WERI-Rb-1 (cell line): ENCODE results near the gene KCNH8.

Experiments
- DNase-seq: peaks from one replicate; pipeline ENCODE4 v3.0.0-alpha.2; 2020
- H3K27ac ChIP-seq: fragments of 250-450 bp; sonication (Bioruptor Pico); 2 replicates; pipeline ENCODE4 v1.5.1; 2020; ENCODE audit warnings: mild to moderate bottlenecking, moderate library complexity
- H3K27me3 ChIP-seq: fragments of 250-450 bp; sonication (Bioruptor Pico); 2 replicates; pipeline ENCODE4 v1.5.1; 2021; ENCODE audit warnings: mild to moderate bottlenecking, low read depth, moderate library complexity; ENCODE audit not compliant: insufficient read depth, severe bottlenecking
- H3K36me3 ChIP-seq: fragments of 250-450 bp; sonication (Bioruptor Pico); 2 replicates; pipeline ENCODE4 v1.5.1; 2020; ENCODE audit warnings: mild to moderate bottlenecking, moderate library complexity
- H3K4me3 ChIP-seq: 2 replicates; pipeline ENCODE4 v1.5.1; 2011; ENCODE audit warnings: low read depth, mild to moderate bottlenecking, control low read depth, low read length
- H3K9me3 ChIP-seq: fragments of 250-450 bp; sonication (Bioruptor Pico); 2 replicates; pipeline ENCODE4 v1.5.1; 2021; ENCODE audit warnings: mild to moderate bottlenecking, moderate library complexity; ENCODE audit not compliant: severe bottlenecking
- TF ChIP-seq, protein P1 (sequence below): IDR thresholded peaks from 2 replicates; pipeline ENCODE4 v1.5.1; 2011; ENCODE audit warnings: low read depth, mild to moderate bottlenecking, control low read depth, inconsistent platforms, low read length

KCNH8 gene

DNA sequence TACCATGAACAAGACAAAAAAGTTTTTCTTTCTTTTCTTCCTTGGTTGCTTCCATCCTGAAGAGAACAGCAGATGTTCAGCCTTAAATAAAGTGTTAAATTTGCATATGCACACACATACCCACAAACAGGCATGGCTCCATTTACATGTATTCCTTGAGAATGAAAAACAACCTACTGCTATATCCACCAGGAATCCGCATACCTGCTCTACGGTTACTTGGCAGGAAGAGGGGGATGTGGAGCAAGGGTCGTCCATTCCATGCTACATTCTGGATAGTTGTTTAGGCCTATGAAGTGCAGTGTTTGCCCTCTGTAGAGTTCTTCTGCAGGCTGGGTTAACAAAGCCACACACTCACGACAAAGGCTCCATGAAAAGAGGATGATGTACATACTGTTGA, 322.8 kb downstream of the KCNH8 start:
- no peaks in the 10 kb centered on the region for H3K9me3 ChIP-seq
- DNase-seq = no peak
- H3K27me3 ChIP-seq = no peaks in the 10 kb centered on the region
- TF ChIP-seq, protein P1, sequence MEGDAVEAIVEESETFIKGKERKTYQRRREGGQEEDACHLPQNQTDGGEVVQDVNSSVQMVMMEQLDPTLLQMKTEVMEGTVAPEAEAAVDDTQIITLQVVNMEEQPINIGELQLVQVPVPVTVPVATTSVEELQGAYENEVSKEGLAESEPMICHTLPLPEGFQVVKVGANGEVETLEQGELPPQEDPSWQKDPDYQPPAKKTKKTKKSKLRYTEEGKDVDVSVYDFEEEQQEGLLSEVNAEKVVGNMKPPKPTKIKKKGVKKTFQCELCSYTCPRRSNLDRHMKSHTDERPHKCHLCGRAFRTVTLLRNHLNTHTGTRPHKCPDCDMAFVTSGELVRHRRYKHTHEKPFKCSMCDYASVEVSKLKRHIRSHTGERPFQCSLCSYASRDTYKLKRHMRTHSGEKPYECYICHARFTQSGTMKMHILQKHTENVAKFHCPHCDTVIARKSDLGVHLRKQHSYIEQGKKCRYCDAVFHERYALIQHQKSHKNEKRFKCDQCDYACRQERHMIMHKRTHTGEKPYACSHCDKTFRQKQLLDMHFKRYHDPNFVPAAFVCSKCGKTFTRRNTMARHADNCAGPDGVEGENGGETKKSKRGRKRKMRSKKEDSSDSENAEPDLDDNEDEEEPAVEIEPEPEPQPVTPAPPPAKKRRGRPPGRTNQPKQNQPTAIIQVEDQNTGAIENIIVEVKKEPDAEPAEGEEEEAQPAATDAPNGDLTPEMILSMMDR = no peak
- H3K27ac ChIP-seq = no peak overlapping the region
- H3K36me3 ChIP-seq = no peaks in the 10 kb centered on the region; the same call in 1 of the 2 replicates
- H3K4me3 ChIP-seq = no peak overlapping the region

DNA sequence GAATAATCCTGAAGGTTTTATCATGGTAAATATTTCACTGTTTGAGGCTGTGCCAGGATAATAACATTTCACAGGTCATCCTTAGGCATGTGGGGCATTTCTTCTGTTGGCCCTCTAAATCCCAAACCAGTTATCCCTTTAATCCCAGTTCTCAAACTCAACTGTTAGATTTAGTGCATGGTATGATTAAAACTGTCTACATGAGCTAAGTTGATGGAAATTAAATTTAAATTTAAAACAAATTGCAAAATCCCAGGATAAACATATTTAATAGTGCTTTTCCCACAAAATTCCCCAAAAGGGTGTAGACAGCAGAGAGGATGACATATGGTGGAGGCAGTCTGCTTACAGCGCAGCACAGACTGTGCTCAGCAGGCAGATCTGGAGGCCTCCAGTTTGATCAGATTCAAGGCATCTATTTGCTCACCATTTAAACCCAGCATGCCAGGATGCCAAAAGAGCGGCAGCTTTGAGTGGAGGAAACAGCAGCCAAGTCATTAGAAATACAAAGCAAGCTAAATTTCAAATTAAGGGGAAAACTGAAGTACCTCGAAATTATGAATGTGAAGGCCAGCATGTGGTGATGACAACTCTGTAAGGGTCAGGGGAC, 325.8 kb downstream of the KCNH8 start:
- no peak overlapping the region for H3K27ac ChIP-seq
- no peaks in the 10 kb centered on the region for H3K9me3 ChIP-seq
- no peaks in the 10 kb centered on the region; the same call in 1 of the 2 replicates for H3K36me3 ChIP-seq
- H3K4me3 ChIP-seq = no peak overlapping the region
- DNase-seq = no peak
- no peaks in the 10 kb centered on the region for H3K27me3 ChIP-seq
- TF ChIP-seq, protein P1 = no peak

DNA sequence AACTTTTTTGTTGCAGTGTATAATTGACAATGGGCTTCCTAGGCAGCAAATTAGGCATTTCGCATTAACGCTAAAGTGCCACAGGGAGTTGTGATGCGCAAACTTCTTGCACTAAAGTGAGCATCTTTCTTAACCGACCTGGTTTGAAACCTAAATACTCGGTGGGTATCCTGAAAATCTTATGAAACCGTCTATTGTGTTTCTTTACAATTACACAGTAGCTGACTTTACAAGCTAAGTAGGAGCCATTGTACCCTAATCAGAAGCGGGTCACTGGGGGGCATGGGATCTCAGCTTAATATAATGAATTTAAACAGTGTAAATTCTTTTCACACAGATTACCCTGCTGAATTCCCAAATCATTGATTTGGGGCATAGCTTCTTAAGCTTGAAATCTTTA, 328.0 kb downstream of the KCNH8 start:
- TF ChIP-seq, protein P1 = no peak

DNA sequence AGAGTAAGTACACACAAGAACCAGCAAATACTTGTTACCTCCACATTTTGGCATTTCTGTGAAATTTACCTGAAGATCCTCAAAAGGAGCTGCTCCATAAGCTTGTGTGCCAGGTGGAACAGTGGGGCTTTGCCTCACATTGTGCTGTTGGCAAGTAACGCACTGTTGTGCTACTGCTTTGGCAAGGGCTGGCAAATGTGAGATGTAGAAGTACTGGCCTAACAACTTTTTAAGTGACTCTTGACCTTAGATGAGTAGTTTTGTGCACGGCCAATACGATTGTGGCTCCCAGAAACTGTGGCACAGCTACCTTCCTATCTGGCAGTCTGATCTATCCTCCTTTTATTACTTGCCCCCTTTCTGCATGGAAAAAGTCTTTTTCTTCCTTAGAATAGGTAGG, 337.0 kb downstream of the KCNH8 start:
- H3K9me3 ChIP-seq = no peaks in the 10 kb centered on the region
- no peaks in the 10 kb centered on the region for H3K36me3 ChIP-seq
- TF ChIP-seq, protein P1 = no peak
- no peaks in the 10 kb centered on the region for H3K27me3 ChIP-seq
- H3K27ac ChIP-seq = no peak overlapping the region
- no peak overlapping the region for H3K4me3 ChIP-seq
- DNase-seq = no peak

More for the DNA sequence above, 328.0 kb downstream of the KCNH8 start:
- H3K27ac ChIP-seq = no peak overlapping the region
- H3K27me3 ChIP-seq = no peaks in the 10 kb centered on the region
- H3K9me3 ChIP-seq = no peaks in the 10 kb centered on the region
- DNase-seq = no peak
- H3K4me3 ChIP-seq = no peak overlapping the region
- H3K36me3 ChIP-seq = no peaks in the 10 kb centered on the region

DNA sequence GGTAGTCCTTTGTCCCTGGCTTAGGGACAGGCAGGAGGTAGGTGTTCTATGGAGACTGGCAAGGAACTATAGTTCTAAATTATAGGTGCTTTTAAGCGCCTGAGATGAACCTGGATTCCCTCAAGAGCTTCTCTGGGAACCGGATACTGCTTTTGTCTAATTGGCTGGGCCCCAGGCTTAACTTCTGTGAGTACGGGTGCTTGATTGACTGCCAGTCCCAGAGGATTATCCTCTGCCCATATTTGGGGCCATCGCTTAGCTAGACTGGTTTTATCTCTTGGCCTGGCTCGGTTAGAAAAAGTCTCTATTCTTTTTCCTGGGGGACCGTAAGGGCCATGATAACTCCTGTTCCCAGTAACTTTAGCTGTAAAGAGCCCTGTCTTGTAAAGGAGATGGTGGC, 339.1 kb downstream of the KCNH8 start:
- peak; percentile 92 for DNase-seq
- Histone ChIP-seq H3K4me3 (peak overlapping the region; percentile 30), H3K27ac (peak overlapping the region; percentile 85)

More for the DNA sequence above, 339.1 kb downstream of the KCNH8 start:
- H3K9me3 ChIP-seq = no peaks in the 10 kb centered on the region
- no peaks in the 10 kb centered on the region for H3K36me3 ChIP-seq
- TF ChIP-seq, protein P1 = no peak
- H3K27me3 ChIP-seq = no peaks in the 10 kb centered on the region
